GM12878 (cell line): ENCODE data around the gene ERC1.

Experiments used
- CREB1 ChIP-seq: IDR thresholded peaks from 2 replicates; pipeline ENCODE4 v1.6.1; 2012; ENCODE audit warnings: low read depth, mild to moderate bottlenecking, inconsistent platforms
- NFIC ChIP-seq: IDR thresholded peaks from 2 replicates; pipeline ENCODE4 v1.6.1; 2012; ENCODE audit warnings: low read depth, mild to moderate bottlenecking, inconsistent platforms, low read length, moderate library complexity
- RB1 ChIP-seq: fragments of 450-650 bp; formaldehyde crosslinking; IDR thresholded peaks from 2 replicates; pipeline ENCODE4 v1.6.1; 2017; ENCODE audit warnings: mild to moderate bottlenecking, borderline replicate concordance
- TF ChIP-seq, protein P1 (sequence below), 3 experiments: IDR thresholded peaks in 2 of 3; conservative IDR thresholded peaks in 1 of 3; 2 replicates each; pipeline ENCODE4 v1.5.1; 2011; ENCODE audit warnings: low read depth in 3 of 3, low read length in 3 of 3, mild to moderate bottlenecking in 3 of 3, control low read depth in 2 of 3, moderate library complexity in 2 of 3, inconsistent platforms in 1 of 3, mixed read lengths in 1 of 3; ENCODE audit not compliant: control insufficient read depth in 2 of 3, insufficient read depth in 1 of 3; ENCODE audit errors: extremely low read depth in 1 of 3

DNA sequence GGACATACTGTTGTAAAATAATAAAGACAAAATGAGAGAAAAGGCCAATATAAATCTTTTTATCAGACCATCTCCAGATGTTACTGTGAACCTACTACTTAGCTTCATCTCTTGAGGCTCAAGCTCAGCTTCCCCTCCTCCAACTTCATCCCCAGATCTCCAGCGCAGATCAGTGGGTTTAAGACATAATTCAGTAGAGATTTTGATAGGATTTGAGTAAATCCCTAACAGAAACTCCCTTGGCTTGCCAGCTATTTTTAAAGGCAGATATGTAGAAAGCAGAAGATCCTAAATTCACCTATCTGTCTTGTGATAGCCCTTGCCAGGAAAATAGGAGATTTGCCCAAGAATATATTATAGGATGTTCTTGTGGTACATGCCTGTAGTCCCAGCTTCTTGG, 366.7 kb downstream of the ERC1 start:
- TF ChIP-seq NFIC: no peak
- TF ChIP-seq CREB1: no peak
- no peak for TF ChIP-seq RB1
- TF ChIP-seq, protein P1, sequence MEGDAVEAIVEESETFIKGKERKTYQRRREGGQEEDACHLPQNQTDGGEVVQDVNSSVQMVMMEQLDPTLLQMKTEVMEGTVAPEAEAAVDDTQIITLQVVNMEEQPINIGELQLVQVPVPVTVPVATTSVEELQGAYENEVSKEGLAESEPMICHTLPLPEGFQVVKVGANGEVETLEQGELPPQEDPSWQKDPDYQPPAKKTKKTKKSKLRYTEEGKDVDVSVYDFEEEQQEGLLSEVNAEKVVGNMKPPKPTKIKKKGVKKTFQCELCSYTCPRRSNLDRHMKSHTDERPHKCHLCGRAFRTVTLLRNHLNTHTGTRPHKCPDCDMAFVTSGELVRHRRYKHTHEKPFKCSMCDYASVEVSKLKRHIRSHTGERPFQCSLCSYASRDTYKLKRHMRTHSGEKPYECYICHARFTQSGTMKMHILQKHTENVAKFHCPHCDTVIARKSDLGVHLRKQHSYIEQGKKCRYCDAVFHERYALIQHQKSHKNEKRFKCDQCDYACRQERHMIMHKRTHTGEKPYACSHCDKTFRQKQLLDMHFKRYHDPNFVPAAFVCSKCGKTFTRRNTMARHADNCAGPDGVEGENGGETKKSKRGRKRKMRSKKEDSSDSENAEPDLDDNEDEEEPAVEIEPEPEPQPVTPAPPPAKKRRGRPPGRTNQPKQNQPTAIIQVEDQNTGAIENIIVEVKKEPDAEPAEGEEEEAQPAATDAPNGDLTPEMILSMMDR (IDR thresholded peaks at IDR 0.05 in 2 of 3, conservative IDR thresholded peaks at IDR 0.05 in 1 of 3; ENCODE audit: control insufficient read depth in 2 of 3, extremely low read depth in 1 of 3, insufficient read depth in 1 of 3, low read depth in 3 of 3, low read length in 3 of 3): no peak
